Measurements from ENCODE around the gene TMX1.

The TMX1 gene

DNA sequence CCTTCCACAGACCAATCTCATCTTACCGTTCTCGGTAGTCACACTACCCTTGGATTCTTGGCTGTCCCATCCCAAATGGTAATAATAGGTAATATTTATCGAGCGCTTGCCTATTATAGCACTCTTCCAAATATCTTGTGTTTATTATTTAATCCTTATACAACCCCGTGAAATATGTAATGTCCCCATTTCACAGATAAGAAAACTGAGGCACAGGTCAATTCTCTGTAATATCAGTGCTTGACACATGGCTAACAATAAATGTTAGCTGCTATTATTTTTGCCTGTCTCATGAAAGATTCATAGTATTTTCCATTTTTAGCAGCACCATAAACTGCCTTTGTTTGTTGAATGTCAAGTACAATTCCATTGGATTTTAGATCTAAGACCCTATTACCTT, 4.5 kb downstream of the TMX1 start:
- DNase-seq, result no peak

DNA sequence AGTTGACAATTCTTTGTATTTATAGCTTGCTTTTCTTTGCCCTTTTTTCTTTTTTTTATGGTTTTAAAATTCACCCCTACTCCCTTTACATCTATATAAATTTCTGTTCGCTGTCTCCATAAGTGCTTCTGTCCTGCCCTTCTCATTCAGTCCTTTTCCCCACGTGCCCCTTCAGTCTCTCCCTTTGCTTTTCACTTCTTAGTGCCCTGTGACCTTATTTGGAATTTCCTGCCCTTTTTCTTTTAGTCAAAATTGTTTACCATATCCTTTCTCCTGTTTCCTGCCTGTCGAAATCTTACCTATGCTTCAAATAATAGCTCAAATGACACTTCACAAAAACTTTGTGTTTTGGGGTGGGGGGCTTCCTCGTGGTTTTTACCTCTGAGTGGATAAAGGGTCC, 6.0 kb downstream of the TMX1 start:
- no peak for DNase-seq

DNA sequence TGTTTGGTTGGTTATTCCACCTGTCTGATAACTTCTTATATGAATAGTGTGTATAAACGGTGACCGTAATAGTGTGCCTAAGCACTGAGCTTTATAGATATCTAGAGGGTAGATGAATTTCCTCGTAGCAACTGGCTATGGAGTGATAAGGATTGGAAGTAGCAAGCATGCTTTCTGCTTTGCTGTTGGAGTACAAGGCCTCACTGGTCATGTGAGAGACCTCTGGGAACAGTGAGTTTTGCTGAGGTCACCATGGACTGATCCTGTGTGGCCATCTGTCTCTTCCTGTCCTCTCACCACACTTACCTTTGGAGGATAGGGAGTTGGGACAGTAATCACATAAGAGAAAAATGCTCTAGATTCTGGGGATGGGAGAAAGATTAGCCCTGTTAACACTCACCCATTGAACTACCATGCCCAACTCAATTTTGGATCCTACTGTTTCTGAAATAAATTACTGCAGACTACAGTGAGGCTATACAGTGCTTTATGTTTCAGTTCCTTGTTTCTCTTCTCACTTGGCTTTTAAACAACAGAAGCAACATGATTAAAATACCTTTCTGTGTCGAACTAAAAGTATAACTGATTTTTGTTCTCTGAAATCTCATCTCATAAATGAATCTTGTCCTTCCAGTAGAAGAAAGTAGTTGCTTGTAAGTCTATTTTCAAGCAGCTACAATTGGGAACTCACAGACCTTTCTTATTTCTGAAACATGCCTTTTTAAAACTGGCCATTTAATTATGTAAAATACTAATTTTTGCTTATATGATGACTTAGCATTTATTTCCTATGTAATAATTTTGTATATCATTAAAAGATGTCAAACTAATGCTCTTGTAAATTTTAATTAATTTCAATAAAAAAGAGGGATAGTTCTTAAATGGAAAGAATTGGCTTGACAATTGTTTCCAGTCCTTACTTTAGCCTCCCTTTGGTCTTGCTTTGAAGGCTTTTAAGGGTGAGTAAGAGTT, 8.3 kb downstream of the TMX1 start:
- DNase-seq, result no peak

DNA sequence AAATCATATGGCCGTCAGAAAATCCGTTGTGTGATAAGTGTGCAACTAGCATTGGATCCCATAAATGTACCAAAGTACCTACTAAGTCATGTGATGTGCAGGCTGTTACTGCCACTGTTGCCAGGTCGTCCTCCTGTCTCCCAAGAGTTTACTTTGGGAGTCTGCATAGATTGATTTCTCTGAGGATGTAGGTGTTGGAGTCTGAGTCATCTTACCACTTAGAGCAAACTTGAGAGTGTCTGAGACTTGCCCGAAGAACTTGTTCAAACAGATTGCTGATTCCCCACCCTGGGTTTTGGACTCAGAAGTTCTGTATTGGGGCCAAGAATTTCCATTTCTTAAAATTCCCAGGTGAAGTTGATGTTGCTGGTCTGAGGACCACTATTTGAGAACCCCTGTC, 11.4 kb downstream of the TMX1 start:
- DNase-seq, result no peak

DNA sequence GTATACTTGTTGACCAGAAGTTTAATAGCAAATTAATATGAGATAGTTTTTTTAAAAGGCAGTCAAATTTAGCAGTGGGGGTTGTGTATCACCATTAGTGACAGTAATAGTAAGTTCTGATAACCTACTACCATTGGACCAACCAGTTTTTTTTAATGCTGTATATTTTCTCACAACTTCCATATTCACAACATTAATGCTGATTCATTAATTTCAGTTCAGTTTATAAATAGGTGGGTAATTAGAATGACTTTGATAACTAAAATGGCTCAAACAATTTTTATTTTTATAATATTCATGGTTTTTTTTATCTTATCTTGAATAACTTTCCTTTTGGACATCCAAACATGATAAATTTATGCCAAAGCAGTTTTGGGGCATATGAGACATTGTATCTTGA, 13.8 kb downstream of the TMX1 start:
- no peak for DNase-seq

DNA sequence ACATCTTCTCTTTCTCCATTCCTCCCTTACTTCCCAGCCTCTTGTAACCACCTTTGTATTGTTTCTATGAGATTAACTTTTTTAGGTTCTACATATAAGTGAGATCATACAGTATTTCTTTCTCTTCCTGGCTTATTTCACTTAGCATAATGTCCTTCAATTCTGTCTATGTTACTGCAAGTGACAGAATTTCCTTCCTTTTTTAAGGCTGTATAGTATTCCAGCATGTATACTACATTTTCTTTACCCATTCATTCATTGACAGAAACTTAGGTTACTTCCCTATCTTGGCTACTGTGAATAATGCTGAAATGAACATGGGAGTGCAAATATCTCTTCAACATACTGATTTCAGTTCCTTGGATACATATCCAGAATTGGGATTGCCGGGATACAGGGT, 18.2 kb downstream of the TMX1 start:
- no peak for DNase-seq

DNA sequence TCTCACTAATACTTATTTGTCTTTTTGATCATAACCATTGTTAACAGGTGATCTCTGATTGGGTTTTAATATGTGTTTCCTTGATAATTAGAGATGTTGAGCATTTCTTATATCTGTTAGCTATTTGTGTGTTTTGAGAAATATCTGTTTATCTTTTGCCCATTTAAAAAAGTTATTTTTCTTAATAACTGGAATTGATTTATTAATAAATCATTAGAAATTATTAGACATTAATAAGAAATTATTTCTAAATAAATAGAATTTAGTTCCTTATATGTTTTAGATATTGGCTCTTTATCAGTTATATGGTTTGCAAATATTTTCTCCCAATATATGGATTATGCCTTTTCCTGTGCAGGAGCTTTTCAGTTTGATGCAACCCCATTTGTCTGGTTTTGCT, 18.7 kb downstream of the TMX1 start:
- no peak for DNase-seq

DNA sequence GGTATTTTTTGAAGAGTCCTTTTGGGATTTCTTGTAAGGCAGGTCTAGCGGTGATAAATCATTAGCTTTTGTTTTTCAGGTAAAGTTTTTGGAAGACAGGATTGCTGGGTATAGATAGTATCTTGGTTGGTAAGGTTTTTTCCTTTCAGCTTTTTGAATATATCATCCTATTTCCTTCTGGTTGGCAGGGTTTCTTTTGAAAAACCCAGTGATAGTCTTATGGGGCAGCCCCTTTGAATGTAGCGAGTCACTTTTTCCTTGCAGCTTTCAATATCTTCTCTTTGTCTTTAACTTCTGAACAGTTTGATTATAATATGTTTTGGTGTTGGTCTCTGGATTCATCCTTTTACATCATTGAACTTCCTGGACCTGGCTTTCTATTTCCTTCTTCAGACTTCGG, 20.2 kb downstream of the TMX1 start:
- no peak for DNase-seq

DNA sequence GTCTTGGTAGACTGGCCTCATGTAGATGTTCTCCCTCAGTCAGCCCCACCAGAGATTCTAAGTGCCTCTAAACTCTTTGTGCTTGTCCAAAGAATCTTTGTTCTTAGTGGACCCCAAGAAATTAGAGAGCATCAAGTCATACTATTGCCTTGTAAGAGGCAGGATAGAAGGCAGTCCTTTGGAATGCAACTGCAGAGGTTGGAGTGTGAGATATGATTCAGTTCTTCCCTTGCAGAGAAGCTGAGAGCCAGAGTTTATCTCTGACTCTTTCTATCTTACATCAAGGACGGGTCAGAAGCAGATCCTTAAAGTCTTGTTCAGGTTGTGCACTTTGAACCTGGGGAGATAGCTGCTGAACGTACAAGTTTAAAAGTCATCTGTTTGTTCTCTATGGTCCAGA, 21.1 kb downstream of the TMX1 start:
- DNase-seq, result no peak

DNA sequence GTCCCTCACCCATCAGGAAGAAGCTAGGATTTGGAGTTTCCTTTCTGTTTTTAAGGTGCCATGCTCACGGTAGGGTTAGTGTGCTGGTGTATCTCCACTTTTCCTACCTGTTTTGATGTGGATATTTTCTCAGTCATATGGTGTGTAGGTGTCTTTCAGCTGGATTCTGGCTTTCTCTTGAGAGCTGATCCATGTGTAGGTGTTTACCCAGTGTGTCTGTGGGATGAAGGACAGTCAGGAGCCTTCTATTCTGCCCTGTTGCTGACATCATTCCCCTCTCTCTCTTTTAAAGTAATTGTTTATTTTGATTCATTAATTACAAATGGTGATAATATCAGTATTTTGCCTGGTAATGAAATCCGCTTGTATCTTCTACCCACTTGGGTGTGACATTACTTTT, 22.8 kb downstream of the TMX1 start:
- no peak for DNase-seq

DNA sequence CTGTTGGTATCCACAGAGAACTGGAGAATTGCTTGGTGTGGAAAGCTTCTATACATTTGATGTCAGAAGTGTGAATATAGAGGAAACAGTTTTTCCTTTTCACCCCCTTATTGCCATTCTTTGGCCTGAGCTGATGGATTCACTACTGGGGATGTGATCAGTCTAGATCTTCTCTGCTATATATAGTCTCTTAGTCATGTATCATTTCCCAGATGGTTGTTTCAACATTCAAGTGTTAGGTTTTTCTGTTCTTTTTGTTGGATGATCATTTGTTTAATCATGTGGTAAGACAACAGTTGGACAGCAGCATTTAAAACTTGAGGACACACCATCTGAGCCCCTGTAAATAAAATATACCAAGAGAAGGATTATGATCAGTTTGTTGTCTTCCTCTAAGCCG, 29.6 kb downstream of the TMX1 start:
- DNase-seq, result no peak

DNA sequence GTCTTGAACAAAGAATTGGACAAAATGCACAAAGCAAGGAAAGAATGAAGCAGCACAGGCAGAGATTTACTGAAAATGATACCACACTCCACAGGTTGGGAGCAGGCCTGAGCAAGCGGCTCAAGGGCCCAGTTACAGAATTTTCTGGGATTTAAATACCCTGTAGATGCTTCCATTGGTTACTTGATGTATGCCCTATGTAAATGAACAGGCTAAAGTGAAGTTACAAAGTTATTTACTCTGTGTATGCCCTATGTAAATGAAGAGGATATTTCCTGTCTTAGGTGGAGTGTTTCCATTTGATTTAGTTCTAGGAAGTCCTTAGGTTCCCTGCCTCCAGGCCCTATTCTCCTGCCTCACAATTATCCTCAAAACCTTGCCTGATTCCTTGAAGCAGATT, 36.6 kb downstream of the TMX1 start:
- no peak for DNase-seq

DNA sequence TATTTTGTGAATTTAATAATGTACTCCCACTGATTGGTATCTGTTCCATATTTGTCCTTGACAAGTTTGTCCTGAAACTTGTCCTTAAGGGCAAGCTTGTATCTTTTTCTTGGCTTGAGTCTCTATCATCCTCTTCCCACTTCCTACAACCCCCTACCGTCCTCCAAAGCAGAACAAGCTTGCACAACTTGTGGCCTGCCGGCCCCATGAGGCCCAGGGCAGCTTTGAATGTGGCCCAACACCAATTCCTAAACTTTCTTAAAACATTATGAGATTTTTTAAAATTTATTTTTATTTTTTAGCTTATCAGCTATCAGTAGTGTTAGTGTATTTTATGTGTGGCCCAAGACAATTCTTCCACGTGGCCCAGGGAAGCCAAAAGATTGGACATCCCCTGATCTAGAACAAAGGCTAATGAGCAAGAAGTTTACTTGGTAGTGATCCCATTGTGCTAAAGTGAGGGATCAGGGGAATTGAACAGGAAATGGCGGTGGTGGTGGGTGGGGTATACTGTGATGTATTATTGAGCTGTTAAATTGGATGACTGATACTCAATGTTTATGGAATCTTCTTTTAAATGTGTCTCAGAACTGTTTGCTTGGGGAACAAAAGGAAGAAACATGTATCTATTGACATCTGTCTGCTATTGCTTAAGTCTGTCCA, 37.8 kb downstream of the TMX1 start:
- no peak for DNase-seq

DNA sequence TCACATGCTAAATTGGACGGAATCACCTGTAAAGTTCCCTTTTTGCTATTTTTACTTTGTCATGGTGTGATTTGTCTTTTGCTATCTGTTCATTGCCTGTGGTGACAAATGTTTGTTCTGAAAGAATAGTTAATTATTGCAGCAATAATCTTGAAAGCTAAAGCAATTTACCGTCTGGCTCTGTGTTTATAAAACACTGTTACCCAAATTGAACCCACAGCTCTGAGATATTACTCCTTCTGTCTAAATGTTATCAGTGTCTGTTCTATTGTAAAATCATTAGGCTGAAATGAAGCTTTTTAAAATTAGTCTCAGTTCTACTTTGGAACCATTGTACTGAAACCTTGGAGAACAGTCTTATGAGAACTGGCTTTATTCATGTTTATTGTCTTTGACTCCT, 42.5 kb downstream of the TMX1 start:
- DNase-seq, result no peak

DNA sequence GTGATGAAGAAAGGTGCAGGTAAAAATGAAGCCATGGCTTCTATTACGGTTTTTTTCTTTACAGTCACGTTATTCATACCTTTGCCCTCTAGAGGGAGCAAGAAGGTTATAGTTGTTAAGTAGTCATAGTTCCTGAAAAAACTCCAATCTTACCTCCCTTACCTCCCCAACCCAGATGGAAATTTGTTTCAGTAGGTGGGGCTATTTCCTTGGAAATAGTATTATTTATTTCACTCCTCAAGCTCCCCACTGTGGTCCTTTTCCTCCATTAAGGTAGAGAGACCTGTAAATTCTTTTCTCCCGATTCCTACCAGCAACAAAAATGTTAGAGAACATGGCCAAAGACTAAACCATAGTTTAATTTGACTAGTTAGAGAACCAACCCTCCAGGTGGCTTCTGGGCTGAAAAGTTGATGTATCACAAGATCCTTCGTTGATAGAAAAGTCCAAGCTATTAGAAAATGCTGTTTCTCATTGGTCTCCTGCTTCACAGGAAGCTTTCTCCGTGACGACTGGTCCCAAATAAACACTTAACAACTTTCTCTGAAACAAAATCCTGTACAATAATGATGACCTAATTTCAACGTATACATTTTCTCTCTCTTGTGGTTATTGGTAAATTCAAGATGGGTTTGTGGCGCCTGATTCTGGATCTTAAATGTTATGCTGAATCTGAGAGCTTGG, 43.5 kb downstream of the TMX1 start:
- peak; percentile 47 for DNase-seq

DNA sequence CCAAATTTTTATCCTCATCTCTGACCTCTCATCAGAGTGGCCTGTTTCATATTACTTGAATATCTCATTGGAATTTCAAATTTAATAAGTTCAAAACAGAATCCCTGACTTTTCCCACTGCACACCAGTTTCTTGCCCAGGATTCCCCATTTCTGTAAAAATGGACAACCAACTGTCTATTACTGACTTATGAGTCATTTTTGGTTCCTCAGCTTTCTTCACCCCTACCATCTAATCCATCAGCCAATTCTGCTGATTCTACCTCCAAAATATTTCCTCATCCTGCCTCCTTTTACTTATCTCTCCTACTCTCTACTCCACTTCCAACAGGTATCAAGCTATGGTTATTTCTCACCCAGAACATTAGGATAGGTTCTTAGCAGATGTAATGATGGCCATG, 44.2 kb downstream of the TMX1 start:
- DNase-seq, result no peak

DNA sequence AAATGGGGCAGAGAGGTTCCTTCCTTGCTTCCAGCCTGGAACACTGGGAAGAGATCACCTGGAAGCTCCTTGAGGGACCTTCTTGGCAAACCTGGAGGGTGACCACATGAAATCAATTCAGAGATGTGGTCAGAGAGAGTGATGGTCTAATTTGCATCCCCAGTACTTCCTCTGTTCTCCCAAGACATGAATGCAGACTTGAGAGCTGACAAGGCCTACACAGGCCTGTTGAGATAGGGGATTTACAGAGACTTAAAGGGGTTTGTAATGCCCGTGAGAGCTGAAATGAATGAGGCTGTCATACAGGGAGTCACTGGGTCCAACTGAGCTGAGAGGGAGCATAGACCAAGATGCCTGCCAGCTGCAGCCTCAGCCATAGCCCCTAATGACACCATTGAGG, 45.1 kb downstream of the TMX1 start:
- DNase-seq, result no peak

DNA sequence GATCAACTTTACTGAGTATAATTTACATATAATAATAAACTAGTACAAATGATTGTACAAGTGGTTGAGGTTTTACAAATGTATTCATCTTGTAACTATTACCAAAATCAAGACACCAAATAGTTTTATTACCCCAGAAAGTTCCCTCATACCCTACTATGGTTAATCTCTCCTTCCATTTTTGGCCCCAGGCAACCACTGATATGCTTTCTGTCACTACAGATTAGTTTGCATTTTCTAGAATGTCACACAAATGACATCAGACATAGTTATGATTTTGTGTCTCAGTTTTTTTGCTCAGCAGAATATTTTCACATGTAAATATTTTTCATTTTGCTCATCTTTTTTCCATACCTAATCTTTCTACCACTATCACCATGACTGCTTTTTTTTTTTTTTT, 49.1 kb downstream of the TMX1 start:
- no peak for DNase-seq

DNA sequence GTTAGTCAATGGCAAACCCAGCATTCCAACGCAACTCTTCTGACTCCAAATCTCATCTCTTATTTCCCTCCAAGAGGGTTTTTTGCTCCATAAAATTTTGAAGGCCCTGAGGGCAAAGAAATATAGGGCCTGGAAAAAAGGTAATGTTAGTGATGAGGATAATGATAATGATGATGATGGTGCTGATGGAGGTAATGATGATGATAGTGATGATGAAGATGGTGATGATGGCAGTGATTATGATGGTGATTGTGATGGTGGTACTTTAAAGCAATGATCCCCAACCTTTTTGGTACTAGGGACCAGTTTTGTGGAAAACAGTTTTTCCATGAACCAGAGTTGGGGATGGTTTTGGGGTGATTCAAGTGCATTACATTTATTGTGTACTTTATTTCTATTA, 50.1 kb downstream of the TMX1 start:
- DNase-seq, result no peak

DNA sequence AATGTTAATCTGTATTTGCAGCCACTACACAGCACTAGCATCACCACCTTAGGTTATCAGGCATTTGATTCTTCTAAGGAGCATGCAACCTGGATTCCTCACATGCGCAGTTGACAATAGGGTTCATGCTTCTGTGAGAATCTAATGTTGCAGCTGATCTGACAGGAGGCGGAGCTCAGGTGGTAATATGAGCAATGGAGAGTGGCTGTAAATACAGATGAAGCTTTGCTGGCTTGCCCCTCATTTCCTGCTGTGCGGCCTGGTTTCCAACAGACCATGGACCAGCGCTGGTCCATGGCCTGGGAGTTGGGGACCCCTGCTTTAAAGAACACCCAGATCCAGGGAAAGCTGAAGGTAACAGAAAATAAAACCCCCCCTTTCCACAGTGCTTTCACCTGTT, 51.0 kb downstream of the TMX1 start:
- DNase-seq, result no peak

DNA sequence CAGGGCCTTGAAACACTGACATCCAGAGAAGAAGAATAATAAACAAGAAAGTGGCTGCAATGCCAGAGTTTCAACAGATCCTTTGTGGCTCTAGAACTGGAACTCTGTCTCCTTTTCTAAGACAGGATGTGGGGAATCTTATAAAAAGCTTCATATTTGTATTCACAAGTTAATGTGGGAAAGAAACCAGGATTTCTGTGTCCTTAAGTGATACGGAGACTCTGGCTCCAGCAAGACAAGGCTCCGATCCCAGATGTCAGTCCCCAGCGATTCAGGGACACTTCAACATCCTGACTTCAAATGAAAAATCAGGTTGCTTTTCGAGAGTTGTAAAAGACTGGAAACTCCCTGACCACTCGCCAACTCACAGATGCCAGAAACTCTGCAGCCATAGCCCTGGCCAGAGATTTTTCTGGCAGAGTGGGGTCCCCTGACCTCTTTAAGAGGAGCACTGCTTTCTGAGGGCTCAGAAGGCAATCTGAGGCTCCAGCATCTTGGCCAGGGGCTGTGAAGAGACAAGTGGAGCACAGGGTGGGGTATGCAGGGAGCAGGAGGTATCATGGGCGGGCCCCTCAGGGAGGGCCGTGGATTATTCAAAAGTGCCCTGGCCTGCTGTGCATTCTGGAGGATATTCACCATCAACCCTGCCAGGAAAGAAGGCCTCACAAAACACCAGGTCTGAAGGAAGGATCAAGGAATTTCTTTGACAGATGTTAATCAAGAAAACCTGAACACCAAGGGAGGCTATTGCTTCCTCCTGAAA, 53.3 kb downstream of the TMX1 start:
- no peak for DNase-seq

DNA sequence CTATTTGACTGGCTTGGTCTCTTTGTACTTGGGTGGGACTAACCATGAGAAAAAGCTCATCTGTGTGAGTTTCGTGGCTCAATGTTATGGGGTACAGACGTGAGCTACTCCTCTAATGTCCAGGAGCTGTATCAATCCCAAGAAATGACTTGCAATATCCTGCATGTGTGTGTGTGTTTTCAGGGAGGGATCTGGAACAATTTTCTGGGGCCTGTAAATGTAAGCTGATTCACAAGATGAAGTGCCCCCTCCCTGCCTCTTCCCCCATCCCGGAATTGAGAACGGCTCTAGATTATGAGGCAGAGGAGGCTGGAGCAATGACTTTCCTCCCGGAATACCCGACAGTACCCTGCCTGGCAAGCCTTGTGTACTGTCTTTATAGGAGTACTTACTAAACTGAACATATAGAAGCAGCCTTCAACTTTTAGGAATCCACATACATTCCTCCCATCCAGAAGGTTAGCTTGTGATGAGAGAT, 53.9 kb downstream of the TMX1 start:
- no peak for DNase-seq

DNA sequence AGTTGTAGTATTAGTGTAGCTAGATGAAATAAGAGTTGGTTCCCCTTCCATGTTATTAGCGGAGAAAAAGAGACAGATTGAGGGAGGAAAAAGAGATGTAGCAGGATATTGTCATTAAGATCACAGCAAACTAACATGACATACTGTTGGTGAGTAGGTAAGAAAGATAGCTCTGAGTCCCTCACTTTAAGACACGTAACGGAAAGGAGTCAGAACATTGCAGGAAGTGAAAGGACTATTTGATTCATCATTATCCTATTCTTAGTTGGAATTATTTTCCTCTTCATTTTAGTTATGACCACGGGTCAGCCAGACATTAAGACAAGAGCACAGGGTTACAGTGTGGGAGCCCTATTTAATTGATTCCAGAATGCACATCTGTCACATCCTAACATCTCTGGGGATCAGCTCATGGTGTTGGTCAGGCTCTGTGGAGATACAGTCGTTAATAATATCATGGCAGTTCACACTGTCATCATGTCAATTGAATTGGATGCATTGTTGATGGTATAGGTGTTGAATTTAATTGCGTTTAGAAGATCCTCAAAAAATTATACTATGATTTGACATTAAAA, 55.0 kb downstream of the TMX1 start:
- no peak for DNase-seq

Data from CD4-positive, alpha-beta T cell treated with Interleukin-10 for 1 hour (primary cell).